Lung (tissue), 12 donors: Measurements from ENCODE around the gene ATP13A4. TPM values are rescaled to one million over a fixed set of nuclear protein-coding genes. Genes with fewer than 3 reads are reported as not detected.

Experiments used
- ATAC-seq: fragments of 200-7000 bp; cut with Tn5 transposase; one replicate; pipeline ENCODE4 v1.9.1; 2020; ENCODE audit warnings: moderate number of reproducible peaks; ENCODE audit not compliant: insufficient read depth, low FRiP score
- DNase-seq, 3 donors: peaks; one replicate each; pipeline ENCODE4 v3.0.0-alpha.2; 2013 to 2017
- H3K27ac ChIP-seq, 2 donors: one replicate each; pipeline ENCODE4 v1.5.1; 2013; ENCODE audit warnings: mild to moderate bottlenecking in 2 of 2, moderate library complexity in 2 of 2, control low read depth in 1 of 2, inconsistent platforms in 1 of 2, low read depth in 1 of 2, low read length in 1 of 2
- H3K27me3 ChIP-seq, 3 donors: one replicate each; pipeline ENCODE4 v1.5.1; 2013; ENCODE audit warnings: low read length in 2 of 3; ENCODE audit not compliant: control insufficient read depth in 3 of 3, insufficient read depth in 3 of 3
- H3K36me3 ChIP-seq, 4 donors: one replicate each; pipeline ENCODE4 v1.5.1; 2013; ENCODE audit warnings: low read length in 4 of 4, mild to moderate bottlenecking in 1 of 4, moderate library complexity in 1 of 4; ENCODE audit not compliant: control insufficient read depth in 4 of 4, insufficient read depth in 4 of 4
- H3K4me1 ChIP-seq, 5 donors: one replicate each; pipeline ENCODE4 v1.5.1; 2013; ENCODE audit warnings: low read length in 5 of 5, mild to moderate bottlenecking in 2 of 5, moderate library complexity in 1 of 5; ENCODE audit not compliant: control insufficient read depth in 5 of 5, insufficient read depth in 5 of 5
- H3K4me3 ChIP-seq: one replicate; pipeline ENCODE4 v1.5.1; 2013; ENCODE audit warnings: mild to moderate bottlenecking, control low read depth, moderate library complexity
- H3K9ac ChIP-seq, 2 donors: one replicate each; pipeline ENCODE4 v1.5.1; 2013; ENCODE audit warnings: low read length in 2 of 2, control low read depth in 1 of 2; ENCODE audit not compliant: insufficient read depth in 1 of 2
- H3K9me3 ChIP-seq, 4 donors: one replicate each; pipeline ENCODE4 v1.5.1; 2013; ENCODE audit warnings: low read length in 3 of 4, mild to moderate bottlenecking in 1 of 4, moderate library complexity in 1 of 4; ENCODE audit not compliant: control insufficient read depth in 4 of 4, insufficient read depth in 3 of 4
- WGBS, 2 donors: extraction: QIAGEN DNeasy Blood & Tissue Kit; methylation state at CpG; one replicate each; pipeline ENCODE4 v1.1.7; 2013; 5-methylcytosine and 5-hydroxymethylcytosine counted together
- polyA plus RNA-seq, 2 donors: library from polyadenylated mRNA; stranded (reverse); fragments of 200-250 nt; gene quantifications; one replicate each; pipeline ENCODE4 v1.2.1, GENCODE V29; 2013
- total RNA-seq, 2 donors: library from RNA; depleted of rRNA in 1 of 2; stranded (reverse); fragments of >200 nt in 1 of 2; gene quantifications; one replicate each; pipeline ENCODE4 v1.2.1, GENCODE V29; 2014 to 2021
- TF ChIP-seq, protein P1 (sequence below): IDR thresholded peaks from 2 replicates; pipeline ENCODE4 v1.5.1; 2012; ENCODE audit warnings: mild to moderate bottlenecking; ENCODE audit errors: control extremely low read depth, extremely low read depth
- donor health status: control.
- donor health status: control.
- donor health status: Bipolar disorder and iron deficiency.
- donor health status: healthy.
- donor health status: DM: yes; HTN: yes; CAD: no.

The ATP13A4 gene
- total and polyA plus RNA-seq, 4 donors = 25.5 to 202 (median 85.9) TPM

DNA sequence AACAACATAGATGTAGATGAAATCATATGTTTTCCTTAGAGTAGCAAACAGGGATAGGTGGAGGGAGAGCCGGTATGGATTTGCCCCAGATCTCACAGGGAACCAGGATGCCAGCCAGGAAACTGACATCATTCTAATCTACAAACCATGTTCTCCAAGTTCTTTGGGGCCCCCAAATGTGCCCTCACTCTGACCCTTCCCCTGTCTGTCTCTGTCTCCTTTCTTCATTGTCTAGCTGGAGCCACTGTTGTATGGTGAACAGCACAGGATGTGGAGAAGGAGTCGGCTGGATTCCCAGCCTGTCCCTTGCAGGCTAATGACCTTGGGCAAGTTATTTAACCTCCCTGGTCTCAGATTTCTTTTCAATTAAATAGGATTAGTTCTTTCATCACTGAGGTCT, 177.1 kb downstream of the ATP13A4 start:
- Histone ChIP-seq H3K4me3 (no peak overlapping the region), H3K9me3 (peaks cover 0 to 2% (median 0%) of the 10 kb centered on the region in 4 donors), H3K9ac (no peak overlapping the region), H3K4me1 (no peaks in the 10 kb centered on the region), H3K27me3 (no peaks in the 10 kb centered on the region), H3K36me3 (no peaks in the 10 kb centered on the region), H3K27ac (no peak overlapping the region)
- TF ChIP-seq, protein P1, sequence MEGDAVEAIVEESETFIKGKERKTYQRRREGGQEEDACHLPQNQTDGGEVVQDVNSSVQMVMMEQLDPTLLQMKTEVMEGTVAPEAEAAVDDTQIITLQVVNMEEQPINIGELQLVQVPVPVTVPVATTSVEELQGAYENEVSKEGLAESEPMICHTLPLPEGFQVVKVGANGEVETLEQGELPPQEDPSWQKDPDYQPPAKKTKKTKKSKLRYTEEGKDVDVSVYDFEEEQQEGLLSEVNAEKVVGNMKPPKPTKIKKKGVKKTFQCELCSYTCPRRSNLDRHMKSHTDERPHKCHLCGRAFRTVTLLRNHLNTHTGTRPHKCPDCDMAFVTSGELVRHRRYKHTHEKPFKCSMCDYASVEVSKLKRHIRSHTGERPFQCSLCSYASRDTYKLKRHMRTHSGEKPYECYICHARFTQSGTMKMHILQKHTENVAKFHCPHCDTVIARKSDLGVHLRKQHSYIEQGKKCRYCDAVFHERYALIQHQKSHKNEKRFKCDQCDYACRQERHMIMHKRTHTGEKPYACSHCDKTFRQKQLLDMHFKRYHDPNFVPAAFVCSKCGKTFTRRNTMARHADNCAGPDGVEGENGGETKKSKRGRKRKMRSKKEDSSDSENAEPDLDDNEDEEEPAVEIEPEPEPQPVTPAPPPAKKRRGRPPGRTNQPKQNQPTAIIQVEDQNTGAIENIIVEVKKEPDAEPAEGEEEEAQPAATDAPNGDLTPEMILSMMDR = no peak
- ATAC-seq (no peak), DNase-seq (no peak)
- 12 to 45% methylated on average over 2 of the region's 2 CpGs for WGBS, 2 donors

DNA sequence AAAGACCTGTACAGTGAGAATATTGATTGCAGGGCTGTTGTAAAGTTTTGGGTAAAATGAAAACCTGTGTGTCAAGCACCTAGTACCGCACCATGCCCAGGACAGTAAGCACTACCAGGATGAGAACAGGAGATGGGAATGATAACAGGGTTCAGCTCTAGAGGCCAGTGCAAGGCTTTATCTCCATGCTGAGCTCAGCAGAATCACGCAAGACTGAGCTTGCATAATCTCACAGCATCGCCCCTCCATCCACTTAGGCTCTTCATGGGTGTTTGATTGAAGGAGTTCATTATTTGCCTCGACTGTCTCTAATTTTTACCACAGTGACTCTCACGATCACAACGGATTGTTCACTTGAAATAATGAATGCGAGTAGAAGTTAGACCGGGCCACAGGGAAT, 179.1 kb downstream of the ATP13A4 start:
- ATAC-seq = no peak
- no peaks in the 10 kb centered on the region for H3K4me1 ChIP-seq
- H3K4me3 ChIP-seq = no peak overlapping the region
- TF ChIP-seq, protein P1 = no peak
- no peak for DNase-seq
- H3K27me3 ChIP-seq = no peaks in the 10 kb centered on the region
- H3K9ac ChIP-seq = no peak overlapping the region
- WGBS, 2 donors = 91 to 94% methylated on average over 8 of the region's 8 CpGs
- H3K36me3 ChIP-seq = no peaks in the 10 kb centered on the region
- peaks cover 0 to 2% (median 0%) of the 10 kb centered on the region in 4 donors for H3K9me3 ChIP-seq
- no peak overlapping the region for H3K27ac ChIP-seq

DNA sequence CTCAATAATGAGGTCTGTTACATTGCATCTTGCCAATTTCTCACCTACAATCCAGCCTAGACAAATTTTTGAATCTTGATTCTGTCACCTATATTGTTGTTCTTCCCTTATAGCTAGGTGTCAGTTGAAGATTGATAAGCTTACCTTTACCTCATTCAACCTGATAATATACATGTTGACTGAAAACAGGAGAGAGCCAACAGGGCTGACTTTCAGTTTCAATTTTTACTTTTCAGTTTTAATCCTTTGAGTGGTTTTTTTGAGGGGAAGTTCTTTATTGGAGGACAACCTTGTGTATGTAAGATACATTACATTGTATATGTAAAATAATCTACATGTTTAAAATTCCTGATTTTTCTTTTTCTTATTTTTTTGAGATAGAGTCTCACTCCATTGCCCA, 181.9 kb downstream of the ATP13A4 start:
- Histone ChIP-seq H3K9ac (no peak overlapping the region), H3K9me3 (peaks cover 0 to 2% (median 0%) of the 10 kb centered on the region in 4 donors), H3K4me1 (no peaks in the 10 kb centered on the region), H3K27ac (no peak overlapping the region), H3K27me3 (no peaks in the 10 kb centered on the region), H3K36me3 (no peaks in the 10 kb centered on the region), H3K4me3 (no peak overlapping the region)
- ATAC-seq = no peak
- DNase-seq = no peak
- TF ChIP-seq, protein P1 = no peak

DNA sequence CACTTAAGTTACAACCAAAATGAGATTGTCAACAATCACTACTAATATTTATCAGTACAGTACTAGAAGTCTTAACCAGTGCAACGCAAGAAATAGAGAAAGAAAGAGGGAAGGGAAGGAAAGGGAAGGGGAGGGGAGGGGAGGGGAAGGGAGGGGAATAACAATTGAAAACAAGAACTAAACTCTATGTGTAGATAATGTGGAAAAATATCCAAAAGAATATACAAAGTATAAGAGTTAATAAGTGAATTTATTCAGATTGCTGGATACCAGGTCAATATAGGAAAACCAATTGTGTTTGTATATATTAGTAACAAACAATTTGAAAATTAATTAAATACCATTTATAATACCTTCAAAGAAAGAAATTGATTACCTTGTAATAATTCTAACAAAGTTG, 186.8 kb downstream of the ATP13A4 start:
- DNase-seq (no peak), ATAC-seq (no peak)
- Histone ChIP-seq H3K36me3 (no peaks in the 10 kb centered on the region), H3K27me3 (no peaks in the 10 kb centered on the region), H3K4me3 (no peak overlapping the region), H3K4me1 (no peaks in the 10 kb centered on the region), H3K9ac (no peak overlapping the region), H3K27ac (no peak overlapping the region), H3K9me3 (no peaks in the 10 kb centered on the region)
- 33 to 46% methylated on average over 1 of the region's 1 CpG for WGBS, 2 donors
- TF ChIP-seq, protein P1 = no peak
